Hypothalamus (tissue), 51 donors: ENCODE measurements around the gene PPP6R2.

Experiments used
- DNase-seq, 51 donors: peaks; one replicate each; lab custom pipeline; 2025; lab: John Stamatoyannopoulos, UW

PPP6R2 gene

DNA sequence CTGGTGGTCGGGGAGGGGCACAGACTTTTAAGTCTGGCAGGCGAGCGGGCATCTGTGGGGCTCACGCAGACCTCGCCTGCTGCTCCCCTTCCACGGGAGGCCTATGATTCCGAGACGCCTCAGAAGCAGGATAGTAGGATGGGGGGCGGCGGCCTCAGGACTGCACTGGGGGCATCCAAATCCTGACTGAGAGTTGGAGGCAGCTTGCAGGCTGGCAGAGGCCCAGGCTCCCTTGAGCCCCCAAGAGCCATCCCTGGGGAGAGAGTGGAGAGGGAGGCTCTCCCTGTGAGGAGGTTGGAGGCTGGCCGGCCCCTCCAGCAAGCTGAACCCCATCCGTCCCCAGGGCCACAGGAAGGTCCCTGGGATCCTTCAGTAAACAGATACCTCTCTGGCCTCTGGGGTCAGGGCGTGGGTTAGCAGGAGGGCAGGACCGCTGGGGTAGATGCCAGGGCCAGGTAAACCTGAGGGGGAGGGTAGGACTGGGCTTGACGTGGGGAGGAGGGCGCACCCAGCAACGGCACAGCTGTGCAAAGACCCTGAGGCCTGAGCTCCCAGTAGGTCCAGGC lies 98.4 kb downstream of the PPP6R2 start:
- DNase-seq, result no peak

DNA sequence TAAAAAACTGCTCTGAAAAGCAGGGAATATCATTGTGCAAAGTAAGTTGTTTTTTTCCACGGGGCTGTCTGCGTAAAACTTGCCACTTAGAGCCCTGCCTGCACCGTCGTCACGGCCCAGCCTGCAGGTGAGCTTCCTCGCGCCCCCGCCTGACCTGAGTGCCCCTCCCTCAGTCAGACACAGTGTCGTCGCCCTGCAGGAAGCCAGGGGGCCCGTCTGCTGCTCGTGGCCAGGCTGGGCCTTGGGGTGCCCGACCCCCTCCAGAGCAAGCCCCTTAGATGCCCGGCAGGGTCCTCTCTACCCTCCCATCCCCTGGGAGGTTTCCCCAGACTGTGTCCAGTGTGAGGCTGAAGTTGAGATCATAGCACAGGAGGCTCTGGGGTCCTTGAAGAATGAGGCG lies 100.1 kb downstream of the PPP6R2 start:
- DNase-seq, result no peak

DNA sequence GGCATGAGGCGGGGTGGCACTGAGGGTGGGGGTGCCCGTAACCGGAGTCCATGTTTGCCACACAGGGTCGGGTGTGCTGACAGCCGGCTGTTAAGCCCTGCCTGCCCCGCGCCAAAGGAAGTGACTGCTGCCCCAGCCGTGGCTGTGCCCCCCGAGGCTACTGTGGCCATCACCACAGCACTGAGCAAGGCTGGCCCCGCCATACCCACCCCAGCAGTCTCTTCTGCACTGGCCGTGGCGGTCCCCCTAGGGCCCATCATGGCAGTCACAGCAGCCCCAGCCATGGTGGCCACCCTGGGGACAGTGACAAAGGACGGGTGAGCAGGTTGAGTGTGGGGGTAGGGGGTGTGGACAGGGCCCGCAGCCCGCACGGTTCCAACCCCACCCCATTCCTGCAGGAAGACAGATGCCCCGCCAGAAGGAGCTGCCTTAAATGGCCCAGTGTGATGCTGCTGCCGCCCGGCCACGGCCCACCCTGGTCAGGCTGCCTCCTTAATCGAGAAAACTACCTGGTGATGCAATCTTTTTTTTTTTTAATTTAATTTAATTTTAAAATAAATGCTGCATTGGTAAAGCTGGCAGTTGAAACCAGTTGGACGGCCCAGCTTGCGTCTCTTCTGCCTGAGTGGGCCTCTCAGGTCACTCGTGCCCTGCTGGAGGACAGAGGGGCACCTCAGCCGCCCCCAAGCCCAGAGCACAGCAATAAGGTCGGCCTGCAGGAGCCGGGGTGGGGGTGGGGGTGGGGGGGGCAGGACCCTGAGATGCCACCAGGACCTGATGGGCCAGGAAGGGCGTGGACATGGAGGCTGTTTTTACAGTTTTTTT lies 100.9 kb downstream of the PPP6R2 start:
- DNase-seq, result no peak

DNA sequence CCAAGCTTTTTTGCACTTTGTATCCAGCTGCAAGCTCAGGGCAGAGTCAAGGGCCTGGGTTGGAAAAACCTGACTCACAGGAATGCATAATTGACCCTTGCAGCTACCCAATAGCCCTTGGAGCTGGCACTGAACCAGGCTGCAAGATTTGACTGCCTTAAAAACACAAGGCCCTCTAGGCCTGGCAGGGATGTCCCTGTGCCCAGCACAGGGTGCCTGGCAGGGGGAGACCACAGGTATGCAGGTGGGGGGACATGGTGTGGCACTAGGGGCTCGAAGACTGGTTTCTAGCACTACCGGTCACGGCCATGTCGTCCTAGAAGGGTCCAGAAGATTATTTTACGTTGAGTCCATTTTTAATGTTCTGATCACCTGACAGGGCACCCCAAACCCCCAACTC lies 101.5 kb downstream of the PPP6R2 start:
- peak in 1 of 51 donors; percentile 3 for DNase-seq

DNA sequence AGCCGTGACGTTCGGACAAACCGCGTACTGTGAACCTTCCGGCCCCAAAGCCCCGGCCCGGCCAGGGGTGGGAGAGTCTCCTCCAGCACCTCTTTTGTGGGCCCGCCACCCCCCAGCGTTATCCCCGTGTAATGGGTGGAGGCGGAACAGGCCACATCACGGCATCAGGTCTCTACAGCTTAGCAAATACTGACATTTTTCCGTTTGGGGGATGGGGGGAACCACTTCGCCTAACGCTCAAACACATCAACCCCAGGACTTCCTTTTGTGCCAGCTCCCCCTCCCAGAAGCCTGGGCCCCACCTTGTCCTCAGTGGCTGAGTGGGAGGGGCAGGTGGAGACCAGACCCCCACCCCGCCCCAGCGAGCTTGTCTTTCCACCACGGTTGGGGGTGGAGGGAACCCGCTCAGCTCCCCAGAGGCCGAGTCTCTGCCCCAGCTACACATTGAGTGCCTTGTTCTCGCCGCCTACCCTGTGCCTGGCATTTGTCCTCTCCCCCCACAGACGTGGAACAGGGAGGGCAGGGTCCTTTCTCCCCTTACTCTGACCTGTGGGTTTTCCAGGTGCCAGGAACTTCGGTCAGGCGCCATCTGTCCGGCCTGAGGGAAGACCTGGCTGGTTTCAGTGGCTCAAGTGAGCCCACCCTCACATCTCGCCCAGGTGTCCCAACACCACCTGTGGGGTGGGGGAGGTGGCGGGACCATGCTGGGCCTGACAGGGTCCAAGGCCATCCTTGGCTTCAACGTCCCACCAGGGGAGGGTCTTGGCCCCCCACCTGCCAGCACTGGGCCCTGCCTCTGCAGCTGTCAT lies 102.1 kb downstream of the PPP6R2 start:
- DNase-seq, result no peak

DNA sequence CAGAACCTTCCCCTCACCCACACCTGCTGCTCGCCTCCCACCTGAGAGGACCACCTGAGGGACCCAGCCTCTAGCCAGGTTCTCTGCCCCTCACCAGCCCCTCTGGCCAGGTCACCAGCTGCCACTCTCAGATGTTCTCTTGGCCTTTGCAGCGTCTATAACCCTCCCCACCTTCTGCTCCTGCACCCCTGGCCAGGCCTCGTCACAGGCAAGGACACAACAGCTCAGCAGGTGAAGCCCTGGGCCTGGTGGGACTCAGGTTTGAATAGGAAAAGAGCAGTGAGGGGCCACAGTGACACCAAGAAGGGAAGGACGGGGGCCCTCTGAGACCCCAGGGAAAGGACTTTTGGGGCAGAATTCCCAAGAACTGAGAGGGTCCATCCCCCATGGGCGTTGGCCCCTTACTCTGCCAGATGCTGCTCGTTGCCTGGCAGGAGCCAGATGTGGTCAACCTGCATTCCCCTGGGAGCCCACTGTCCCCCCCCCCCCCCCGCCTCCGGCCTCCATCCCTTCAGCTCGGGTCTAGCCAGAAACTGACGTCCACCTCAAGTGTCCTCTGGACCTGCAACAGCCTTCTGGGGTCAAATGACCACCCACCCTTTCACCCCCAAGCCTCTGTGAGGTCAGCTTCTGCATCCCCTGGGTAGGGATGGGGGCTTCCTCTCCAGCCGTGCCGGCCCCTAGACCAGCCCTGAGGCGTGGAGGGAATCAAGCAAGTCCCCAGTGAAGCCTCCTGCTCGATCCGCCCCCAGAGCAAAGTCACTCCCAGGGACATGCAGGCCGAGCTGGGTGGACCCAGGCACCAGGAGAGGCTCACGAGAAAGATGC lies 103.0 kb downstream of the PPP6R2 start:
- no peak for DNase-seq

DNA sequence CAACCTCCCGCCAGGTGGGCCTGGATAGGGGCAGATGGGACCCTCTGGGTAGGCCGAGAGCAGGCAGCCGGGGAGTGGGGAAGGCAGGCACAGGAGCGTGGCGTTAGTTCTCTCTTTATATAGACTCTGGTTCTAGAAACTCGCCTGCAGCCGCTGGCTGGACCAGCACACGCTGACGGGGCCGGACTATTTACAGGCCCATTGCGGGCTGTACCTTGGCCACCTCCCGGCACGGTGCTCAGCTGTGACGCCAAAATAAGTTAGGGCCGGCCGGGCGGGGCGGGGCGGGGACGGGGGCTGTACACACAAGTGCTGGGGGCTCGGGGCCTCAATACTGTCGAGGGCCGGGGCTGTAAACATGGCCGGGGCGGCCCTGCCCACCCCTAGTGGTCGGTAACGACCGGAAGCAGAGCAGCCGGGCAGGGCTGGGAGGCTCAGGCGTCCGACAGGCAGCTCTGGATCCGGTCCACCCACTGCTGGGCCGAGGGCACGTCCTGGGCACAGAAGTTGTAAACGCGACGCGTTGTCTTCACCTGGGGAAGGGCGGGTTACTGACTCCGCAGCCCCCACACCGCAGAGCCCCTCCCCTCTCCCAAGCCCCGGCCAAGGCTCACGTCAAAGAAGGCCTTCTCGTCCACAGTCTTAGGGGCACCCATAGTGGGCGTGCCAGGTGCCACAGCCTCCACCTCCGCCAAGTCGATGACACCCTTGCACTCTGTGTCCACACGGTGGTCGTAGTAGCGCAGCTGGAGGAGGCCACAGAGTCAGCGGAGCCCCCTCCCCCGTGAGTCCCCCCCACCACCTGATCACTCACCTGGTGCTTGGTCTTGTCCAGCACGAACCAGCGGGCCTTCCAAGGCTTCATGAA lies 103.8 kb downstream of the PPP6R2 start:
- DNase-seq, result no peak

DNA sequence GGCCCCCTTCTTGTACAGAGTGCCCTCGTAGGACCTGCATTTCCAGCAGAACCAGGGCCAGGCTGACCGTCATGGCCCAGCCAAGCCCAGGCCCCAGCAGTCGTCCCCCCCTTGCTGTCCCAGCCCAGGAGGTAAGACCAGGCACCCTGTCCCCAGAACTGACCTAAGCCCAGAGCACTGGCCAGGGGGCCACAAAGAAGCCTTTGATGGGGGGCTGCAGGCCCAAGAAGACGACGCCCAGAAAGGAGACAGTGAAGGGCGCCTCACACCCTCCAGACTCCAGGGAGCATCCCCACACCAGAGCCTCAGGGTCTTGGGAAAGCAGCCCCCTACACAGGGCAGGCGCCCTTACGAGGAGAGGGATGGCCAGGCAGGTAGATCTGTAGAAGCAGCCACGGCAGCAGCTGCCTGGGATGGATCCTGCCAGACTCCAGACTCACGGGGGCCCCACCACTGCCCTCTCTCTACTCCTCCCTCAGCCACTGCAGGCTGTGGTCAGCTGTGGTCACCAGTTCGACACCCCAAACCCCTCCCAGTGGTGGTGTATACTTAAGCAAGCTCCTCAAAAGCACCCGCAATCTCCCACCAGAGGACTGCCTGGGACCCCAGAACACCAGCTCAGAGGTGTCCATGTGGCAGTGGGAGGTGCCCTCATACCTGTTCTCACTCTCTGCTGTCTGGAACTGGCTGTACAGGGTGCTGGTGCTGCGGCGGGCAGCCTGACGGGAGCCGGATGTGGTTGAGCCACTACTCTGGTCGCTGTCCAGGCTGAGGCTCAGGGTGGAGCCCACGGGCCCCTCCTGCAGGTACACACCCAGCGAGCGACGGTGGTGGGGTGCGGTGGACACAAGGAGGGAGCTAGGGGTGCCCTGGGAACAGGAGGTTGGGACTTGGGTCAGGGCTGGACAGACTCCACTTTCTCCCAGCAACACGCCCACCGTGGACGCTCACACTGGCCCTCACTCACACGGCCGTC lies 104.7 kb downstream of the PPP6R2 start:
- DNase-seq, result no peak

DNA sequence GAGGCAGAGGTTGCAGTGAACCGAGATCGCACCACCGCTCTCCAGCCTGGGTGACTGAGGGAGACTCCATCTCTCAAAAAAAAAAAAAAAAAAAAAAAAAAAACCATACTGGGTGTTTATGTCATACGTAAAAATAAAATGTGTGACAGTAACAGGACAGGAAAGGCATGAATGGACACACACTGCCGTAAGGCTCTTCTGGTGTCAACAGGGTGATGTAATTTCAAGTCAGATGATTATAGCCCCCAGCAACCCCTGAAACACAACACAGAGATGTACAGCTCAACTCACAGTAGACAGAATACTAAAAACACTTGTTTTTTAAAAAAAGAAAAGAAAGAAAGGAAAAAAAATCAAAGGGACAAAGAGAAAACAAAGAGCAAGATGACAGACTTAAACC lies 109.5 kb downstream of the PPP6R2 start:
- DNase-seq, result no peak

DNA sequence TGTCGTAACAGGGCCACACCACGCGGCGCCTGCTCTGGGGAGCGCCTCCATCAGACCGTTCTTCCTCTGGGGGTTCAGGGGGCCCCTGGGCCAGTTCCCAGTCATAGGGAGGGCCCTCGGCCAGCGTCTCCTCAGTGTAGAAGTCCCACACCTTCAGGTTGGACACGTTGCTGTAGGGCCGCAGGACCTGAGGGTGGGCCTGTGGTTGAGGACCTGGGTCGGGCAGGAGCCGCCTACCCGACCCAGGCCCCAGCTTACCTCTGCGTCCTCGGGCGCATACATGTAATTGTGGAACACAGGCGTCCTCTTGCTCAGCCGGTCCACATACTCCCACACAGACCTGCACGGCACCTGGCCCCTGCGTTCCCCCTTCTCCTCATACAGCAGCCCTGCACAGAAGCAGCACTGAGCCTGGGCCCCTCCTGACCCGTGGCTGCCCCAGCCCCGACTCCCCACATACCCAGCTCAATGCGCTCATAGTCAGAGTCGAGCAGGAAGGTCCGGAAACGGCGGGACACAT lies 111.5 kb downstream of the PPP6R2 start:
- DNase-seq, result no peak

DNA sequence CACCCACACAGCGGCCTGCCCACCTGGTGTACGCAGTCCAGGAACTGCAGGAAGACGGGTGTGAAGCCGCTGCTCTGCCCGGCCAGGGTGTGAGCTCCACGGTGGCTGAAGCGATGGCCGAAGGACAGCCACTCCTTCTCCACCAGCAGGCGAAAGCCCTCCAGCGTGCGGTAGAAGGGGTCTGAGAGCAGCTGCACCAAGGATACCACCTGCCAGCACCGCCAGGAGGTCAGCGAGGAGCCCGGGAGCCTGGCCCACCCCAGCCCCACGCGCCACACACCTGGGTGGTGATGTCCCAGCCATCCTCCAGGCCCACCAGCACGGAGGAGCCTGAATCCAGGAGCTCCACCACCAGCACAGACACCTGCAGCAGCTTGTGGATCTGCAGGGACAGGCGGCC lies 112.1 kb downstream of the PPP6R2 start:
- DNase-seq, result no peak

DNA sequence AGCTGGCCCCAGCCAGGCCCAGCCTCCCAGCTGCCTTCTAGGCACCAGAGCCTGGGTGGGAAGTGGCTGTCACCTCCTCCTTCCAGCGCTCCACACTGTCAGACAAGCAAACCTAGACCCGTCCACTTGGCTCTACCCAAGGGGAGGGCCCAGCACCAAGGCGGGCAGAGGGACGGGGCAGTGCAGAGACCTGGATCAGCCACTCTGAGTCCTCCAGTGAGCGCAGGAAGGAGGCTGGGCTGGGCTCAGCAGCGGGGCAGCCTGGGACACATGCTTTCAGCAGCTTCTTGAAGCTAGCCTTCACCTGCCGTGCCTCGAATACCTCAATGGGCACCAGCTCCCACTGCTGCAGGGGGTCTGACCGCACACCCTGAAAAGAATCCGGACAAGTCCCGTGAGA lies 112.9 kb downstream of the PPP6R2 start:
- DNase-seq, result no peak

DNA sequence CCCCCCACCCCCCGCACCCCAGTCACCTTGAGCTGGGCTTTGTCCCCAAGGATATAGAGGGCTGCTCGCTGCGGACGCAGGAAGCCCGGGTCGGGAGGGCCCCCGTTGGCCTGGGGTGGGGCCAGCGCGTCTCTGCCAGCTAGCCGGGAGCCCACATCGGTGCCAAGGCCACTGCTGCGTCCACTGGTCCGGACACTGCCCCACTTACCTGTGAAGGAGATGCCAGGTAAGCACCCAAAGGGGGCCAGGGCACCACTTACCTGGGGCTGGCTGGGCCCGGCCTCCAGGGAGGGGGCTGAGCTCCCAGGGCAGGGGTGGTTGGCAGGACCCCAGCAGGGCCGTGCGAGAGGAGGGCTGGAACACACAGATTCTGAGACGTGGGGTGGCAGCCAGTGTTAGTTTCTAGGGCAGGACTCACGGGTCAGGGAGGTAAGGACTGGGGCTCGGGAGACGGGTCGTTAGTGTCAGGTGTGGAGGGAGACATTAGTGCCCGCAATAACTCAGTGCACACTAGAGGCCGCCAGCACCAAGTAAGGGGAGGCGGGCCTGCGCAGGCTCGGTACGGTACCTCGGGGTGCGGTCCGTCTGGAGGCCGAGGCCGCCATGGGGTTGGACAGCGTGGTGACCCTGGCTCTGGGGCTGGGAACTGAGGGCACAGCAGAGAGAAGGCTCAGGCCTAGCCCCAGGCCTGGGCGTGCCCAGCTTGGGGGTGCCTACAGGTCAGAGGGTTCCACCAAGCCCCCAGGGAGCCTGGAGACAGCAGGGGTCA lies 113.5 kb downstream of the PPP6R2 start:
- DNase-seq, result no peak

DNA sequence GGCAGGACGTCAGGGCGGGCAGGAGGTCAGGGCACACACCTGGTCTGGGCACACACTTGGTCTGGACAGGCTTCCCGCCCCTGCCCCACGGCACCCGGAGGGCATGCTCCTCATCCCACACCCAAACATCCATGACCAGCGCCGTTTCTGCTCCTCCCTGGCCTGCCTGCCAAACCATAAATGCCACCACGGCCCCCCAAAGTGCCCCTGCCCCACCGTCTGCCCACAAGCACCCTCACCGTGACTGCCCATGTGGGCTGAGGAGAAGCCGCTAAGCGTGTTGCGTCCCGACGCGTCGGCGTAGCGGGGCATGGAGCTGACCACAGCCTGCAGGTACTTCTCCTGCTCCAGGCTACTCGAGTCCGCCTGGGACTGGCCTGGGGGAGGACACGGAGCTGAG lies 115.9 kb downstream of the PPP6R2 start:
- DNase-seq, result no peak

DNA sequence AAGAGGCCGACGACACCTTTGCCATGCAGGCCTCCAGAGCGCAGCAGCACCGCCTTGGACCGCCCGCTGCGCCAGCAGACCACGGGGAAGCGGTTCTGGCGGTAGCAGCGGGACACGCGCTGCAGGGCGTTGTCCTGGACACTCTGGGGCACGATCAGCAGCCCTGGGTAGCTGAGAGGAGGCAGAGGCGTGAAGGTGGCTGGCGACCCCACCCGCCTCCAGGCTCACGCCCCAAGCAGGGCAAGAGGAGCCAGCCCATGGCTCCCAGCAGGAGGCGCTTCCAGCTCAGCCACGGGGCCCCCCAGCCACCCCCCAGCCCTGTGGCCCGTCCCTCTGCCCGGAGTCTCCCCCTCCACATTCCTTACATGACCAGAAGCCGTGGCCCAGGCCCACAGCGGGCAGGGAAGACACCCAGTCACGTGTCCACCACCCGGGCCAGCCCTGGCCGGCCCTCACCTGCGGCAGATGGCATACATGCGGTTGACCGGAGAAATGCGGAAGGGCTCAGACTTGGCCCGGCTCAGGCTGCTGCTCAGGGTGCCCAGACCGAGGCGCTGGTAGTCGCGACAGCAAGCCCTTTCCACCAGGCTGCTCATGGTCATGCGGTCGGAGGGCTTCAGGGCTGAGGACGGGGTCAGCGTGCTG lies 116.5 kb downstream of the PPP6R2 start:
- DNase-seq, result no peak

DNA sequence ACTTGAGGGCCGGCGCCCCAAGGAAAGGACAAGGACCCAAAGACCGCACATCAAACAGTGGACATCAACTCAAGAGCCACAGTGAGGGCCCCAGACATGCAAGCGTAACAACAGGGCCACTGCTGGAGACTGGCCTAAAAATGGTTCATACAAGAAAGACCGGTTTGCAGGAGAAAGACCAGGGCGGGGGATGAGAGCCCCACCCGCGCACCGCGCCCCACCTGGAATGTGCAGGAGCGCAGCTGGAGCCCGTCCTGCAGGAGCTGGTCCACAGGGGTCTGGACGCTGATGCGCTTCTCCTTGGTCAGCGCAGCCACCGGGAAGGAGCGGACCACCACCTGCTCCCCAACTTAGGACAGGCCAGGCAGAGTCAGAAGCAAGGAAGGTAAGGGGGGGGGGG lies 117.8 kb downstream of the PPP6R2 start:
- DNase-seq, result no peak

DNA sequence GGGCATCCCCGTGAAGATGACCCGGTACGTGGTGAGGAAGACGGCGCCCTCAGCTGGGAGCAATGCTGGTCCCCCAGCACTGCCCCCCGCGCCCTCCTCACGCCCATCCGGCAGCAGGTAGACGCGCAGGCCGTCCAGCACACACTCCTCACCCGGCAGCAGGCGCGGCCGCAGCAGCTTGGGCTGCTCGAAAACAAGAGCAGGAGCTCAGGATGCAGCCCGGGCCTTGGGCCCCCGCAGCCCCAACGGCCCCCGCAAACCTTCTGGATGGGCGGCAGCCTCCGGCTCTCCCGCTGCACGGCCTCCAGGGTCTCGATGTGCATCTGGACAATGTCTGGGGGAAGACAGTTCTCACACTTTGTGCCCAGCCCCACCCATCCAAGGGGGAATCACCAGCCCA lies 118.4 kb downstream of the PPP6R2 start:
- no peak for DNase-seq
